ENCODE measurements around the gene PTPRM. TPM values are rescaled to one million over a fixed set of nuclear protein-coding genes. Genes with fewer than 3 reads are reported as not detected.

Gene PTPRM
- total and polyA plus RNA-seq, 2 donors, result 60.9 to 112 TPM

GRCh38 chr18:7830468-7830867, 263.4 kb downstream of the PTPRM start:
- H3K36me3 ChIP-seq (ENCODE audit: insufficient read depth), result no peaks in the 10 kb centered on the region
- no peak overlapping the region for H3K4me3 ChIP-seq (ENCODE audit: low read depth, low read length)
- 91% methylated on average over 3 of the region's 3 CpGs for WGBS
- H3K27ac ChIP-seq (ENCODE audit: low read depth), result no peak overlapping the region
- DNase-seq (ENCODE audit: extremely low spot score), result no peak
- H3K4me1 ChIP-seq (ENCODE audit: insufficient read depth), result no peaks in the 10 kb centered on the region

GRCh38 chr18:7839548-7839947, 272.4 kb downstream of the PTPRM start:
- WGBS, result 93% methylated on average over 2 of the region's 2 CpGs
- H3K4me1 ChIP-seq (ENCODE audit: insufficient read depth), result no peaks in the 10 kb centered on the region

DNA sequence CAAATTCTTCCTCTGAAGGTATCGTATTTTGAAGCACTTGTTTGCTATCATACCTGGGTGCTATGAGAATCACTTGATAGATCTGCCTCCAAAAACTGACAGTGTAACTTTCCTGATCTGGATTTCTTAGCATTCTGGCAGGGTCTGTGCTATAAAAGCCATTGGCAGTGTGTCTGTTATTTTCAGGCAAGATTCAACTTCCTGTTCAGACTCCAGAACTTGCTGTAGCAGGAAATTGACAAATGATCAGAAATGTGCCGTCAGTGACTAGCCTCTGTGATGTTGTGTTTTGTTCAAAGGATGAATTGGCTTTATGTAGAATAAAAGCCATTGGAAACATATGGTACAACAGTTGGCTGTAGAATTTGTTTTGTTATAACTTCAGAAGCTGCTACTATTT, 273.3 kb downstream of the PTPRM start:
- 42% methylated on average over 2 of the region's 2 CpGs for WGBS
- Histone ChIP-seq H3K4me3 (ENCODE audit: low read depth, low read length) (no peak overlapping the region), H3K4me1 (ENCODE audit: insufficient read depth) (no peaks in the 10 kb centered on the region), H3K36me3 (ENCODE audit: insufficient read depth) (no peaks in the 10 kb centered on the region), H3K27ac (ENCODE audit: low read depth) (no peak overlapping the region)
- DNase-seq (ENCODE audit: extremely low spot score), result no peak

More at GRCh38 chr18:7839548-7839947, 272.4 kb downstream of the PTPRM start:
- H3K27ac ChIP-seq (ENCODE audit: low read depth), result no peak overlapping the region
- DNase-seq (ENCODE audit: extremely low spot score), result no peak
- no peak overlapping the region for H3K4me3 ChIP-seq (ENCODE audit: low read depth, low read length)
- no peaks in the 10 kb centered on the region for H3K36me3 ChIP-seq (ENCODE audit: insufficient read depth)

DNA sequence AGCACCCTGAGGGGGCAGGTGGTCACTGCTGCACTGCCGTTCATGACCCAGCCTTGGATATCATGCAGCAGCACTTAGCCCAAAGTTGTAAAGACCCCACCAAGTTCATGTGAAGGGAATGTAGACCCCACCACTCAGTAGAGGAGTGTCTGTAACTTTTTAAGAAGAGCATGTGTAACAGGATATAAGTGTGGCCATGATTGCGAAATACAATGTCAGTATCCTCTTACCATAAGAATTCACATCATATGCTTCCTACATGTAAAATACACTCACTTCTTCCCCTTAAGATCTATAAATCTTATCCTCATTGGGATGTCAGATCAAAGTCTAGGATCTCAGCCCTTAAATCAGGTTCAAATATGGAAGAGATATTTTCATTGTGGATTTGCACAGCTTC, 276.9 kb downstream of the PTPRM start:
- WGBS, result over 99% methylated on average over 2 of the region's 2 CpGs
- Histone ChIP-seq H3K4me3 (ENCODE audit: low read depth, low read length) (no peak overlapping the region), H3K4me1 (ENCODE audit: insufficient read depth) (no peaks in the 10 kb centered on the region), H3K27ac (ENCODE audit: low read depth) (no peak overlapping the region), H3K36me3 (ENCODE audit: insufficient read depth) (no peaks in the 10 kb centered on the region)
- DNase-seq (ENCODE audit: extremely low spot score), result no peak

GRCh38 chr18:7844418-7844817, 277.3 kb downstream of the PTPRM start:
- no peaks in the 10 kb centered on the region for H3K4me1 ChIP-seq (ENCODE audit: insufficient read depth)
- no peak for DNase-seq (ENCODE audit: extremely low spot score)
- H3K36me3 ChIP-seq (ENCODE audit: insufficient read depth), result no peaks in the 10 kb centered on the region
- no peak overlapping the region for H3K27ac ChIP-seq (ENCODE audit: low read depth)
- 97% methylated on average over 2 of the region's 2 CpGs for WGBS
- H3K4me3 ChIP-seq (ENCODE audit: low read depth, low read length), result no peak overlapping the region

DNA sequence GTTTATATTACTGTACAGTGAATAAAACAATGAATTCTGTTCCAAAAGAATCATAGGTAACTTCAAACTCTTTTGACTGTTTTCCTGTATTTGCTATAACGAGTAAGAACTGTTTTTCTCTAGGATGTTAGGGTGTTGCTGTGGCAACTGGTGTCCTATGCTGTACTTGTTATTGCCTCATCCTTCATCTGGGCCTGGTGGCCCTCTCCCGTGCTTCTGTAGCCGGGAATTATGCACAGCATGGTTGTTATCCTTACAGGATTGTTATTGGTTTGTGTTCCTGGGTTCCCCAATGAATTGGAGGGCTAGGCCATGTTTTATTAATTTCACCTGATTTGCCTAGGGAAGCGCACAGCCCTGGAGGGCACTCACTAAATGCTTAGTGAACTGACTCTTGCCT, 279.2 kb downstream of the PTPRM start:
- 92% methylated on average over 4 of the region's 4 CpGs for WGBS
- H3K27ac ChIP-seq (ENCODE audit: low read depth), result no peak overlapping the region
- no peak for DNase-seq (ENCODE audit: extremely low spot score)
- no peaks in the 10 kb centered on the region for H3K4me1 ChIP-seq (ENCODE audit: insufficient read depth)
- H3K36me3 ChIP-seq (ENCODE audit: insufficient read depth), result peaks cover 2% of the 10 kb centered on the region
- no peak overlapping the region for H3K4me3 ChIP-seq (ENCODE audit: low read depth, low read length)

DNA sequence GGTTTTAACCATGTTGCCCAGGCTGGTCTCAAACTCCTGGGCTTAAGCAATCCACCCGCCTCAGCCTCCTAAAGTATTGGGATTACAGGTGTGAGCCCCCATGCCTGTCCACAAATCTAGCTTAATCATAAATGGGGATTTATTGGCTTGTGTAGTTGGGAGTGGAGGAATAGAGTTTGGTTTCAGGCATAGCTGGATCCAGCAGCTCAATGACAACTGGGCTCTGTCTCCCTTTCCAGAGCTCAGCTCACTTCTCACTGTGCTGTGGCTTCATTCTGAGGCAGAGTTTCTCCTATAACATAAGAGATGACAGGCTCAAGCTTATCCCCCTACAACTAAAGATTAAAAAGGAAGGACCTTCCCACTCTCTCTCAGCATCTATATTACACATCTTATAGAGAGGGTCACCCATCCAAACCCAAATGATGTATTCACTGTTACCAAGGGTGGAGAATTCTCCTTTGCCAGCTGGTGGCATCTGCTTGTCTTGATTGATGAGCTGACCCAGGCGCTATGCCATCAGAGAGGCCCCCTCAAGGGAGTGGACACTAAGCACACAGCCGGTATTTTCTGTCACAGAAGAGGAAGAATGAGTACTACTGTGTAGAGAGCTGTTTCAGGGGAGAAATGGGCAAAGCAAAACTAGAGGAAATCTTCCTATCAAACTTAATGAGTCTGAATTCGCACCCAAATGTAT, 280.4 kb downstream of the PTPRM start:
- 73% methylated on average over 4 of the region's 4 CpGs for WGBS
- peaks cover 2% of the 10 kb centered on the region for H3K36me3 ChIP-seq (ENCODE audit: insufficient read depth)
- no peak for DNase-seq (ENCODE audit: extremely low spot score)

GRCh38 chr18:7848054-7848412, 280.9 kb downstream of the PTPRM start:
- DNase-seq (ENCODE audit: extremely low spot score), result no peak
- Histone ChIP-seq H3K27ac (ENCODE audit: low read depth) (no peak overlapping the region), H3K4me3 (ENCODE audit: low read depth, low read length) (no peak overlapping the region), H3K4me1 (ENCODE audit: insufficient read depth) (no peaks in the 10 kb centered on the region), H3K36me3 (ENCODE audit: insufficient read depth) (peaks cover 2% of the 10 kb centered on the region)

More for the DNA sequence above, 280.4 kb downstream of the PTPRM start:
- no peak overlapping the region for H3K27ac ChIP-seq (ENCODE audit: low read depth)
- H3K4me1 ChIP-seq (ENCODE audit: insufficient read depth), result no peaks in the 10 kb centered on the region
- no peak overlapping the region for H3K4me3 ChIP-seq (ENCODE audit: low read depth, low read length)

DNA sequence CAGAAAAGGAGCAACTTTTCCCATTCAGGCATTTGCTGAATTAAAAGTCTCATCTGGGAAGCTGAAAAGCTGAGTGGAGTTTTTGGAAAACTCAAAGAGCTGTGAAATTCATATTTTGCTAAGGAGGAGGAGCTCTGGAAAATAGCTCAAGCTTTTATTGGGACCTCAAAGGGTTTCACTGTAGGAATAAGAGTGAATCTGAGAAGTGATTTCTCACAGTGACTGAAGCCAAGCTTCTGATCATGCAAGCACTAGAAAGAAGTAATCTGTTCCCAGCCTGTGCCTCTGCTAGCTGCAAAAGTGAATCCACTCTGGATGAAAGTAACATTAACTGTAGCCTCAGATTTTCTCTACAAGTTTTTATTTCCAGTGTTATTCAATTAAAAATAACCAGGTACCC, 283.3 kb downstream of the PTPRM start:
- no peak overlapping the region for H3K4me3 ChIP-seq (ENCODE audit: low read depth, low read length)
- H3K4me1 ChIP-seq (ENCODE audit: insufficient read depth), result no peaks in the 10 kb centered on the region

GRCh38 chr18:7855028-7855427, 287.9 kb downstream of the PTPRM start:
- no peaks in the 10 kb centered on the region for H3K4me1 ChIP-seq (ENCODE audit: insufficient read depth)
- no peak overlapping the region for H3K4me3 ChIP-seq (ENCODE audit: low read depth, low read length)
- peaks cover 2% of the 10 kb centered on the region for H3K36me3 ChIP-seq (ENCODE audit: insufficient read depth)
- no peak for DNase-seq (ENCODE audit: extremely low spot score)
- no peak overlapping the region for H3K27ac ChIP-seq (ENCODE audit: low read depth)
- WGBS, result 97% methylated on average over 1 of the region's 1 CpG

More for the DNA sequence above, 283.3 kb downstream of the PTPRM start:
- peaks cover 2% of the 10 kb centered on the region for H3K36me3 ChIP-seq (ENCODE audit: insufficient read depth)
- H3K27ac ChIP-seq (ENCODE audit: low read depth), result no peak overlapping the region
- no peak for DNase-seq (ENCODE audit: extremely low spot score)

DNA sequence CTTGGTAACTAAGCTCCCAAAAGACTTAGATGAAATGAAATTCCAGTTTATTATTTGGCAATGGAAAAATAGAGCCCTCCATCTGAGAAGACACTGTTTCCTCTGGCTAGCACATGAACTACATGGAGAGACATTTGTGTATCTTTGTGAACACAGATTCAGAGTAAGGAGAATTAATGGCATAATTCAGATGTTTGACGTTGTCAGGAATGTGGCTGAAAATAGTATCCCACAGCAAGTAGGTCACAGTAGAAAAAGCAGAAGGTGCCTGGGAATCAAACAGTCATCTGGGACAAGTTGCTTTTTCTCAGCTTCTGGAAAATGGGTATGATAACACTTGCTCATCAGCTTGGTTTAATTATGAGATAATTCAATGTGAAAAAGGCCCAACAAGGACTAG, 288.6 kb downstream of the PTPRM start:
- 16% methylated on average over 1 of the region's 1 CpG for WGBS
- Histone ChIP-seq H3K4me1 (ENCODE audit: insufficient read depth) (no peaks in the 10 kb centered on the region), H3K4me3 (ENCODE audit: low read depth, low read length) (no peak overlapping the region), H3K27ac (ENCODE audit: low read depth) (no peak overlapping the region), H3K36me3 (ENCODE audit: insufficient read depth) (no peaks in the 10 kb centered on the region)
- no peak for DNase-seq (ENCODE audit: extremely low spot score)

DNA sequence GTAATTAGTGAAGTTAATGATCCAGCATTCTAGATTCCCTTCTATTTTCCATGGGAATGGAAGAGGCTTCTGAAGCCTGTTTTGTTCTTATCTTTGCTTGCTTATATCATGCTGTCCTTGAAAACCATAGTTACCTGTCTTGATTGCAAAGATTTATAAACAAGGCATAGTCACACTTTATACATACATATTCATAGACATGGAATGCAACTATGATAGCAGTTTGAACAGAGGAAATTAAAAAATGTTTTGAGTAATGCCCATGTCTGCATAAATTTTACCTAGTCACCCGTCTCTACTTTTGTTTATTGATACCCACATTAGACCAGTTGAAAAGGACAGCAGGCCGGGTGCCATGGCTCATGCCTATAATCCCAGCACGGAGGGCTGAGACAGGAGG, 289.0 kb downstream of the PTPRM start:
- no peak for DNase-seq (ENCODE audit: extremely low spot score)
- WGBS, result 87% methylated on average over 3 of the region's 3 CpGs
- Histone ChIP-seq H3K4me3 (ENCODE audit: low read depth, low read length) (no peak overlapping the region), H3K4me1 (ENCODE audit: insufficient read depth) (no peaks in the 10 kb centered on the region), H3K36me3 (ENCODE audit: insufficient read depth) (no peaks in the 10 kb centered on the region), H3K27ac (ENCODE audit: low read depth) (no peak overlapping the region)

- WGBS, result 92% methylated on average over 2 of the region's 2 CpGs
- Histone ChIP-seq H3K27ac (ENCODE audit: low read depth) (no peak overlapping the region), H3K4me3 (ENCODE audit: low read depth, low read length) (no peak overlapping the region), H3K4me1 (ENCODE audit: insufficient read depth) (no peaks in the 10 kb centered on the region), H3K36me3 (ENCODE audit: insufficient read depth) (no peaks in the 10 kb centered on the region)
- DNase-seq (ENCODE audit: extremely low spot score), result no peak
Observed at GRCh38 chr18:7856733-7857132, 289.6 kb downstream of the PTPRM start.

- Histone ChIP-seq H3K4me1 (ENCODE audit: insufficient read depth) (no peaks in the 10 kb centered on the region), H3K27ac (ENCODE audit: low read depth) (no peak overlapping the region), H3K4me3 (ENCODE audit: low read depth, low read length) (no peak overlapping the region), H3K36me3 (ENCODE audit: insufficient read depth) (no peaks in the 10 kb centered on the region)
- no peak for DNase-seq (ENCODE audit: extremely low spot score)
- 78% methylated on average over 1 of the region's 1 CpG for WGBS
Observed at GRCh38 chr18:7857562-7857961, 290.4 kb downstream of the PTPRM start.

GRCh38 chr18:7859122-7859521, 292.0 kb downstream of the PTPRM start:
- Histone ChIP-seq H3K4me1 (ENCODE audit: insufficient read depth) (no peaks in the 10 kb centered on the region), H3K4me3 (ENCODE audit: low read depth, low read length) (no peak overlapping the region), H3K36me3 (ENCODE audit: insufficient read depth) (no peaks in the 10 kb centered on the region), H3K27ac (ENCODE audit: low read depth) (no peak overlapping the region)
- 97% methylated on average over 3 of the region's 3 CpGs for WGBS
- DNase-seq (ENCODE audit: extremely low spot score), result no peak

Data from urinary bladder (tissue), 4 donors.